Measurements from ENCODE around the gene HNF1A. TPM values are rescaled to one million over a fixed set of nuclear protein-coding genes. Genes with fewer than 3 reads are reported as not detected.

Gene HNF1A
- total RNA-seq, 6 experiments from 2014 or later = not detected

GRCh38 chr12:120932956-120933526 is 45.3 kb upstream of the HNF1A start:
- Mint-ChIP-seq H3K36me3 (ENCODE audit: low read depth) (no peaks in the 10 kb centered on the region), H3K4me3 (no peak overlapping the region), H3K27me3 (ENCODE audit: insufficient read depth) (peaks cover 16% of the 10 kb centered on the region), H3K4me1 (ENCODE audit: low read depth) (no peaks in the 10 kb centered on the region; the same call in 1 of the 2 replicates), H3K27ac (no peak overlapping the region), H3K9me3 (no peaks in the 10 kb centered on the region)
- no peak for TF ChIP-seq CTCF (IDR thresholded peaks at IDR 0.05)
- no peak for DNase-seq

GRCh38 chr12:120933786-120934185 is 44.6 kb upstream of the HNF1A start:
- Mint-ChIP-seq H3K27ac (no peak overlapping the region), H3K4me1 (ENCODE audit: low read depth) (no peaks in the 10 kb centered on the region; the same call in 1 of the 2 replicates), H3K27me3 (ENCODE audit: insufficient read depth) (peaks cover 16% of the 10 kb centered on the region), H3K4me3 (no peak overlapping the region), H3K36me3 (ENCODE audit: low read depth) (no peaks in the 10 kb centered on the region), H3K9me3 (no peaks in the 10 kb centered on the region)
- TF ChIP-seq CTCF (IDR thresholded peaks at IDR 0.05) = no peak
- no peak for DNase-seq

GRCh38 chr12:120936197-120936596 is 42.1 kb upstream of the HNF1A start:
- Mint-ChIP-seq H3K27ac (no peak overlapping the region), H3K4me1 (ENCODE audit: low read depth) (no peaks in the 10 kb centered on the region; the same call in 1 of the 2 replicates), H3K9me3 (no peaks in the 10 kb centered on the region), H3K36me3 (ENCODE audit: low read depth) (no peaks in the 10 kb centered on the region), H3K4me3 (no peak overlapping the region), H3K27me3 (ENCODE audit: insufficient read depth) (peaks cover 16% of the 10 kb centered on the region)
- no peak for TF ChIP-seq CTCF (IDR thresholded peaks at IDR 0.05)
- no peak for DNase-seq

GRCh38 chr12:120938496-120938895 is 39.8 kb upstream of the HNF1A start:
- TF ChIP-seq CTCF (IDR thresholded peaks at IDR 0.05) = no peak
- no peaks in the 10 kb centered on the region for H3K9me3 Mint-ChIP-seq

GRCh38 chr12:120939523-120939922 is 38.8 kb upstream of the HNF1A start:
- Mint-ChIP-seq H3K4me1 (ENCODE audit: low read depth) (no peaks in the 10 kb centered on the region), H3K36me3 (ENCODE audit: low read depth) (no peaks in the 10 kb centered on the region), H3K27me3 (ENCODE audit: insufficient read depth) (peaks cover 10% of the 10 kb centered on the region), H3K9me3 (no peaks in the 10 kb centered on the region), H3K27ac (no peak overlapping the region), H3K4me3 (no peak overlapping the region)
- no peak for TF ChIP-seq CTCF (IDR thresholded peaks at IDR 0.05)
- DNase-seq = no peak

More at GRCh38 chr12:120938496-120938895, 39.8 kb upstream of the HNF1A start:
- no peak overlapping the region for H3K27ac Mint-ChIP-seq
- no peaks in the 10 kb centered on the region; the same call in 1 of the 2 replicates for H3K4me1 Mint-ChIP-seq (ENCODE audit: low read depth)
- H3K4me3 Mint-ChIP-seq = no peak overlapping the region
- no peak for DNase-seq
- peaks cover 13% of the 10 kb centered on the region for H3K27me3 Mint-ChIP-seq (ENCODE audit: insufficient read depth)
- H3K36me3 Mint-ChIP-seq (ENCODE audit: low read depth) = no peaks in the 10 kb centered on the region

Data from HFFc6 (cell line).